ENCODE results near the gene RAI1.

DNA sequence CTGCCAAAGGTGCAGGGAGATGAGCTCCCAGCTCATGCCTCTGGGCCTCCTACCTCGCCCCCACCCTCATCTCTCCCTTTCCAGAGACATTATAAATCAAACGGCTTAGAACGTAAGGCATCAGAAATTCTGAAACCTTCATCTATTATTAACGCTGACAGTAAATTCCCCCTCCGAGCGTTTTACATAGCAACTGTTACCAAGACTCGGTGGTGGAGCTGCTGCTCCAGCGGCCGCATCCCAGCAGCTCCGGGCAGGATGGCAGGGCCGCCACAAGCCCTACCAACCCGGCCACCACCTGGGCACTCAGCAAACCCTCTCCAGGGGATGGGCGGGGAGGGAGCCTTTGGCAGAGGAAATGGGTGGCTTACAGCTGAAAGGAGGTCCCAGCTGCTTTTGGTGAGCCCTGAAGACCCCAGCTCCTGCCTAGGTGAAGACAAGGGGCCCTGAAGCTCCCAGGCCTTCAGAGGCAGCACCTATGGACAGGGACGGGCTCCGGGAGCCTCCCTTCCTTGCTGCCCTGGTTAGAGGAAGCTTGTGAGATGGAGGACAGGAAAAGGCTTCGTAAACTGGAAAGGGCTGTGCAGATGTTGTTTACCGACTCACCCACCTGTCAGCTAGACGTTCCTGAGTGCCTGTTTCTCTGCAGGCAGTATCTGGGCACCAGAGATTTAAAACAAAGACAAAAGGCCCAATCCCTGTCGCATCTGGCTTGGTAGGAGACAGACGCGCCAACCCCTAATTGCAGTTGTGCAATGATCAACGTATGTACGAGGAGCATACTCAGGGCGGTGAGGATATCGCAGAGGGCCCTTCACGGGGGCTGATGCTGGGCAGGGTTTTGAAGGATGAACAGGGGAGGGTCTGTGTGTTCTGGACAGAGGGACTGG, 76.9 kb downstream of the RAI1 start:
- no peak for TF ChIP-seq NFRKB (IDR thresholded peaks at IDR 0.05)
- no peak for TF ChIP-seq BHLHE40 (IDR thresholded peaks at IDR 0.05; ENCODE audit: borderline replicate concordance)
- TF ChIP-seq FOXM1 (IDR thresholded peaks at IDR 0.05; ENCODE audit: borderline replicate concordance): no peak
- no peak for TF ChIP-seq FOXA1 (IDR thresholded peaks at IDR 0.05)
- no peak for TF ChIP-seq HDGF (IDR thresholded peaks at IDR 0.05; ENCODE audit: borderline replicate concordance)
- no peak for TF ChIP-seq ZNF384 (IDR thresholded peaks at IDR 0.05)

All from HEK293T (cell line).